ENCODE measurements around the gene C11orf68.
"Not testable (repeated sequence)": the region's sequence is repeated elsewhere in the genome, so short reads cannot be mapped to it uniquely, and the experiment has no call there.

The C11orf68 gene

DNA sequence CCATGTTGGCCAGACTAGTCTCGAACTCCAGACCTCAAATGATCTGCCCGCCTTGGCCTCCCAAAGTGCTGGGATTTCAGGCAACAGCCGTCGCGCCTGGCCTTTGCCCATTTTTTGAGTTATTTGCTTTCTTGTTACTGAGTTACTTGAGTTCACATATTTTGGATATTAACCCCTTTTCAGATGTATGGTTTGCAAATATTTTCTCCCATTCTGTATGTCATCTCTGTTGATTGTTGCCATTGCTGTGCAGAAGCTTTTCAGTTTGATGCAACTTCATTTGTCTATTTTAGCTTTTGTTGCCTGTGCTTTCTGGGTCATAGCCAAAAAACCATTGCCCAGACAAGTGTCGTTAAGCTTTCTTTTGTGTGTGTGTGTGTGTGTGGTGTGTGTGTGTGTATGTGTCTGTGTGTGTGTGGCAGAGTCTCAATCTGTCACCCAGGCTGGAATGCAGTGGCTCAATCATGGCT lies 33.2 kb upstream of the C11orf68 start:
- no CpG with 5 or more reads among the region's 6 CpGs for WGBS, 2 donors (ENCODE audit: extremely low coverage in 2 of 2, insufficient read length in 2 of 2, insufficient replicate concordance in 1 of 2)
- Histone ChIP-seq H4K8ac (ENCODE audit: low read depth, low read length) (no peak overlapping the region), H2BK120ac (ENCODE audit: low read depth, low read length) (no peak overlapping the region), H2BK12ac (ENCODE audit: low read length) (no peak overlapping the region), H3K18ac (ENCODE audit: low read length) (no peak overlapping the region), H2BK15ac (ENCODE audit: low read length) (no peak overlapping the region), H3K27me3 (ENCODE audit: control insufficient read depth in 3 of 3, insufficient read depth in 3 of 3, low read depth in 1 of 3, low read length in 3 of 3) (no peaks in the 10 kb centered on the region), H3K9me3 (replicated peaks in 1 of 2; ENCODE audit: control insufficient read depth in 2 of 2, insufficient read depth in 1 of 2, low read depth in 1 of 2, low read length in 2 of 2) (no peaks in the 10 kb centered on the region), H3K4me3 (ENCODE audit: low read length in 2 of 2) (no peak overlapping the region), H3K4ac (ENCODE audit: low read length) (no peak overlapping the region), H2AK5ac (ENCODE audit: low read depth, low read length) (no peak overlapping the region), H3K9ac (ENCODE audit: low read depth, low read length, poor library complexity) (no peak overlapping the region), H3K27ac (replicated peaks; ENCODE audit: low read length) (no peak overlapping the region), H3K79me1 (ENCODE audit: low read depth, low read length) (no peaks in the 10 kb centered on the region), H4K91ac (ENCODE audit: low read depth, low read length, poor library complexity) (no peak overlapping the region), H3K4me1 (ENCODE audit: control insufficient read depth in 2 of 2, insufficient read depth in 1 of 2, low read depth in 1 of 2, low read length in 2 of 2) (no peaks in the 10 kb centered on the region), H2BK5ac (ENCODE audit: low read length) (no peak overlapping the region), H3K4me2 (ENCODE audit: insufficient read depth, low read length, poor library complexity, severe bottlenecking) (no peak overlapping the region), H2AFZ (ENCODE audit: low read length) (no peak overlapping the region), H3K23ac (ENCODE audit: low read depth, low read length, poor library complexity) (no peak overlapping the region), H3K14ac (ENCODE audit: low read length) (no peak overlapping the region), H3K36me3 (replicated peaks in 1 of 2; ENCODE audit: control insufficient read depth in 2 of 2, insufficient read depth in 2 of 2, low read length in 2 of 2) (peaks cover 0 to 2% of the 10 kb centered on the region in 2 donors)
- no peak for DNase-seq (ENCODE audit: low spot score)

DNA sequence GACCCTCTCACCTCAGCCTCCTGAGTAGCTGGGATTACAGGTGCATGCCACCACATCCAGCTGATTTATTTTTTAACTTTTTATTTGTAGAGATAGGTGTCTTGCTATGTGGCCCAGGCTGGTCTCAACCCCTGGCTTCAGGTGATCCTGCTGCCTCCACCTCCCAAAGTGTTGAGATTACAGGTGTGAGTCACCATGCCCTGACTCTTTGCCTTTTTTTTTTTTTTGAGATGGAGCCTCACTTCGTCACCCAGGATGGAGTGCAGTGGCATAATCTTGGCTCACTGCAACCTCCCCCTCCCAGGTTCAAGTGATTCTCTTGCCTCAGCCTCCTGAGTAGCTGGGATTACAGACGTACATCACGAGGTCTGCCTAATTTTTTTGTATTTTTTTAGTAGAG lies 32.8 kb upstream of the C11orf68 start:
- DNase-seq (ENCODE audit: low spot score); H3K36me3 ChIP-seq (replicated peaks in 1 of 2; ENCODE audit: control insufficient read depth in 2 of 2, insufficient read depth in 2 of 2, low read length in 2 of 2); H3K4me3 ChIP-seq (ENCODE audit: low read length in 2 of 2); H3K4me2 ChIP-seq (ENCODE audit: insufficient read depth, low read length, poor library complexity, severe bottlenecking); H3K18ac ChIP-seq (ENCODE audit: low read length); H3K27me3 ChIP-seq (ENCODE audit: control insufficient read depth in 3 of 3, insufficient read depth in 3 of 3, low read depth in 1 of 3, low read length in 3 of 3); H3K23ac ChIP-seq (ENCODE audit: low read depth, low read length, poor library complexity); H3K79me1 ChIP-seq (ENCODE audit: low read depth, low read length); H3K9ac ChIP-seq (ENCODE audit: low read depth, low read length, poor library complexity); H3K4me1 ChIP-seq (ENCODE audit: control insufficient read depth in 2 of 2, insufficient read depth in 1 of 2, low read depth in 1 of 2, low read length in 2 of 2); H2BK120ac ChIP-seq (ENCODE audit: low read depth, low read length); H3K9me3 ChIP-seq (replicated peaks in 1 of 2; ENCODE audit: control insufficient read depth in 2 of 2, insufficient read depth in 1 of 2, low read depth in 1 of 2, low read length in 2 of 2); H4K8ac ChIP-seq (ENCODE audit: low read depth, low read length); H3K14ac ChIP-seq (ENCODE audit: low read length); H2BK12ac ChIP-seq (ENCODE audit: low read length); H2BK15ac ChIP-seq (ENCODE audit: low read length); H2AFZ ChIP-seq (ENCODE audit: low read length); H2AK5ac ChIP-seq (ENCODE audit: low read depth, low read length); H4K91ac ChIP-seq (ENCODE audit: low read depth, low read length, poor library complexity); H3K27ac ChIP-seq (replicated peaks; ENCODE audit: low read length); H2BK5ac ChIP-seq (ENCODE audit: low read length); H3K4ac ChIP-seq (ENCODE audit: low read length): not testable (repeated sequence)
- no CpG with 5 or more reads among the region's 3 CpGs for WGBS, 2 donors (ENCODE audit: extremely low coverage in 2 of 2, insufficient read length in 2 of 2, insufficient replicate concordance in 1 of 2)

DNA sequence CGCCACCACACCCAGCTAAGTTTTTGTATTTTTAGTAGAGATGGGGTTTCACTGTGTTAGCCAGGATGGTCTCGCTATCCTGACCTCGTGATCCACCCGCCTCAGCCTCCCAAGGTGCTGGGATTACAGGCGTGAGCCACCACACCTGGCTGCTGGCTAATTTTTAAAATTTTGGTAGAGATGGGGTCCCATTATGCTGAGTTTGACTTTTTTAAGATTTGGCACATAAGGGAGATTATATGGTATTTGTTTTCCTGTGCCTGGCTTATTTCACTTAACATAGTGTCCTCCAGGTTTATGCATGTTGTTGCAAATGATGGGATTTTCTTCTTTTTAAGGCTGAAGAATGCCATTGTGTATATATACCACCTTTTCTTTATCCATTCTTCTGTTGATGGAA lies 31.8 kb upstream of the C11orf68 start:
- not testable (repeated sequence) for H3K4ac ChIP-seq (ENCODE audit: low read length); H4K91ac ChIP-seq (ENCODE audit: low read depth, low read length, poor library complexity); DNase-seq (ENCODE audit: low spot score); H3K4me2 ChIP-seq (ENCODE audit: insufficient read depth, low read length, poor library complexity, severe bottlenecking); H3K23ac ChIP-seq (ENCODE audit: low read depth, low read length, poor library complexity); H2AFZ ChIP-seq (ENCODE audit: low read length); H2BK15ac ChIP-seq (ENCODE audit: low read length); H3K36me3 ChIP-seq (replicated peaks in 1 of 2; ENCODE audit: control insufficient read depth in 2 of 2, insufficient read depth in 2 of 2, low read length in 2 of 2); H3K9me3 ChIP-seq (replicated peaks in 1 of 2; ENCODE audit: control insufficient read depth in 2 of 2, insufficient read depth in 1 of 2, low read depth in 1 of 2, low read length in 2 of 2); H3K4me3 ChIP-seq (ENCODE audit: low read length in 2 of 2); H3K27me3 ChIP-seq (ENCODE audit: control insufficient read depth in 3 of 3, insufficient read depth in 3 of 3, low read depth in 1 of 3, low read length in 3 of 3); H3K79me1 ChIP-seq (ENCODE audit: low read depth, low read length); H3K9ac ChIP-seq (ENCODE audit: low read depth, low read length, poor library complexity); H2BK120ac ChIP-seq (ENCODE audit: low read depth, low read length); H3K18ac ChIP-seq (ENCODE audit: low read length); H2BK12ac ChIP-seq (ENCODE audit: low read length); H3K27ac ChIP-seq (replicated peaks; ENCODE audit: low read length); H3K14ac ChIP-seq (ENCODE audit: low read length); H2BK5ac ChIP-seq (ENCODE audit: low read length); H4K8ac ChIP-seq (ENCODE audit: low read depth, low read length); H3K4me1 ChIP-seq (ENCODE audit: control insufficient read depth in 2 of 2, insufficient read depth in 1 of 2, low read depth in 1 of 2, low read length in 2 of 2); H2AK5ac ChIP-seq (ENCODE audit: low read depth, low read length)
- WGBS, 2 donors (ENCODE audit: extremely low coverage in 2 of 2, insufficient read length in 2 of 2, insufficient replicate concordance in 1 of 2) = no CpG with 5 or more reads among the region's 5 CpGs

DNA sequence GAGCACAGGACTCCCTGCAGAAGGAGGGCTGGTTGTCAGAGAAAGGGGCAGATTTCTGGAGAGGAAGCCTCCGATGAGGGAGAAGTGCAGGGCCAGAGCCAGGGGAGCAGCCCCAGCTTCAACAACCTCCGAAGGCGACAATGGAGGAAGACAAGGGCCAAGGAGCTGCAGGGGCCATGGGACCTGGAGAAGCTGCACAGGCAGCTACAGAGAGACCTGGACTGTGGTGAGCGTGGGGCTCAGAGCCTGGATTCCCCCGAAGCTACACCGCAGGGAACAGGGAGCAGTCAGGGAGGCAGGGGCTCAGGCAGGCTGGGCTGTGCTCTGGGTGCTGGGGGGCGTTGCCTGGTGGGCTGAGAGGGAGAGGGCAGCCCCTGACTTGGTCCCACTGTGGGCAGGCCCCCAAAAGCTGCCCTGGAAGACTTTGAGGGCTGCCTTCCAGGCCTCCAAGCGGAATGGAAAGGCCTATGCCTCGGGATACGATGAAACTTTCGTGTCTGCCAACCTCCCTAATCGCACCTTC lies 28.8 kb upstream of the C11orf68 start:
- Histone ChIP-seq H3K27ac (replicated peaks; ENCODE audit: low read length) (no peak overlapping the region), H3K4me1 (ENCODE audit: control insufficient read depth in 2 of 2, insufficient read depth in 1 of 2, low read depth in 1 of 2, low read length in 2 of 2) (peaks cover 18% of the 10 kb centered on the region in 2 donors), H3K9ac (ENCODE audit: low read depth, low read length, poor library complexity) (peak overlapping the region; percentile 60), H3K14ac (ENCODE audit: low read length) (no peak overlapping the region), H2BK15ac (ENCODE audit: low read length) (no peak overlapping the region), H3K27me3 (ENCODE audit: control insufficient read depth in 3 of 3, insufficient read depth in 3 of 3, low read depth in 1 of 3, low read length in 3 of 3) (no peaks in the 10 kb centered on the region), H2BK12ac (ENCODE audit: low read length) (no peak overlapping the region), H3K18ac (ENCODE audit: low read length) (peak overlapping the region; percentile 64), H2AFZ (ENCODE audit: low read length) (no peak overlapping the region), H2BK5ac (ENCODE audit: low read length) (peak overlapping the region; percentile 66), H2BK120ac (ENCODE audit: low read depth, low read length) (no peak overlapping the region), H2AK5ac (ENCODE audit: low read depth, low read length) (no peak overlapping the region), H3K4me3 (ENCODE audit: low read length in 2 of 2) (no peak overlapping the region), H3K23ac (ENCODE audit: low read depth, low read length, poor library complexity) (peak overlapping the region; percentile 17), H4K8ac (ENCODE audit: low read depth, low read length) (no peak overlapping the region), H3K9me3 (replicated peaks in 1 of 2; ENCODE audit: control insufficient read depth in 2 of 2, insufficient read depth in 1 of 2, low read depth in 1 of 2, low read length in 2 of 2) (no peaks in the 10 kb centered on the region), H3K4me2 (ENCODE audit: insufficient read depth, low read length, poor library complexity, severe bottlenecking) (no peak overlapping the region), H3K4ac (ENCODE audit: low read length) (no peak overlapping the region), H3K36me3 (replicated peaks in 1 of 2; ENCODE audit: control insufficient read depth in 2 of 2, insufficient read depth in 2 of 2, low read length in 2 of 2) (peaks cover 0 to 2% of the 10 kb centered on the region in 2 donors), H4K91ac (ENCODE audit: low read depth, low read length, poor library complexity) (no peak overlapping the region), H3K79me1 (ENCODE audit: low read depth, low read length) (no peaks in the 10 kb centered on the region)
- no peak for DNase-seq (ENCODE audit: low spot score)
- no CpG with 5 or more reads among the region's 12 CpGs for WGBS, 2 donors (ENCODE audit: extremely low coverage in 2 of 2, insufficient read length in 2 of 2, insufficient replicate concordance in 1 of 2)
